HG02678 (cell line): ENCODE measurements around the gene RS1.

Experiments
- ATAC-seq: cut with Tn5 transposase; IDR thresholded peaks from one replicate; pipeline ENCODE4 v1.9.1; 2021; ENCODE audit warnings: mild to moderate bottlenecking, moderate library complexity; ENCODE audit not compliant: unreplicated experiment

RS1 gene

DNA sequence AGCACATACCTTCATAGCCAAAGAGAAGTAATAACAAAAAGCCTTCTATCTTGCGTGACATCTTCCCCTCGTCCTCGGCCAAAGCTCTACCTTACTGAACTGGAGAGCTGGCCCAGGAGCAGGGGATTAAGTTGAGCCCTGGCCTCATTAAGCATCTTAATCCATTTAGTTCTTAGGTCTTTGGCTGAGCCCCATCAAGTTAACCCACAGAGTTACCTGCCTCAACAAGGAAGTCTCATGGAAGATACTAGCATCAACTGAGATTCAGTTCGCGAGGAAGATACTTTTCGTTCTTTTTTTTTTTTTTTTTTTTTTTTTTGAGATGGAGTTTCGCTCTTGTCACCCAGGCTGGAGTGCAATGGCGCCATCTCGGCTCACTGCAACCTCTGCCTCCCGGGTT, at the start of gene RS1:
RS1 (minus strand) TSS at position 101 of the 400 bp plus-strand sequence; CDS start at position 61, 40 bp downstream.
- ATAC-seq: no peak

DNA sequence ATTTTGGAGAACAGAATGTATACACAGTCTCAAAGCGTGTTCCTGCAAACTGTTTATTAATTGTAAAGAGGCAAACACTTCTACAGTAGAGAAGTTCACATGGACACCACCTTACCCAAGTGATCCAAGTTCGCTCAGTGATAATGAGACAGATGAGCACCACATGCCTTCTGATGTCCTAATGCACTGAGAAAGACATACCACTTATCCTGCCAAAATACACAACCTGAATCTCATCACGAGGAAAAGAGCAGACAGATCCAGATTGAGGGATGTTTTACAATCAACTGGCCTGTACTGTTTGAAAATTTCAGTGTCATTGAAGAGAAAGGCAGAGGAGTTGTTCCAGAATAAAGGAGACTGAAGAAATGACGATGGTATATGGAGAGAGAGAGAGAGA, 47.9 kb upstream of the RS1 start:
- no peak for ATAC-seq

DNA sequence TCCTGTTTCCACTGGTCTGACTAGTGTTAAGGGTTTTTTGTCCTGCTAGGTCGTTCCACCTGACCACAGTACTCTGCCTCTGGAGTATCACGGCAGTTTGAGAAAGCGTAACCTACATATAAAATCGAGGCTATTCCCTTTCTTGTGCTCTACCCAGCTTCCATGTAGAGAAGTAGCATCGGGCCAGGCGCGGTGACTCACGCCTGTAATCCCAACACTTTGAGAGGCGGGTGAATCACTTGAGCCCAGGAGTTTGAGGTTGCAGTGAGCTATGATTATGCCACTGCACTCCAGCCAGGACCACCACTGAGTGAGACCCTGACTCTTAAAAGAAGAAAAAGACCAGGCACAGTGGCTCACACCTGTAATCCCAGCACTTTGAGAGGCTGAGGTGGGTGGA, 43.0 kb upstream of the RS1 start:
- no peak for ATAC-seq

DNA sequence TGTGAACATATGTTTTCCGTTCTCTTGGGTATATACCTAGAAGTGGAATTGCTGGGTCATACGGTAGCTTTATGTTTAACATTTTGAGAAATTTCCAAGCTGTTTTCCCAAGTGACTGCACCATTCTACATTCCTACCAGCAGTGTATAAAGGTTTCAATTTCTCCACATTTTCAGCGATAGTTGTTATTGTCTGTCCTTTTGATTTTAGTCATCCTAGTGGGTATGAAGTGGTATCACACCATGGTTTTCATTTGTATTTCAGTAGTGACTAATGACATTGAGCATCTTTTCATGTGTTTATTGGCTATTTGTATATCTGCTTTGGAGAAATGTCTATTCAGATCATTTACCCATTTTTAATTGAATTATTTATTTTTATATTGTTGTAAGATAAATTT, 37.9 kb upstream of the RS1 start:
- no peak for ATAC-seq

DNA sequence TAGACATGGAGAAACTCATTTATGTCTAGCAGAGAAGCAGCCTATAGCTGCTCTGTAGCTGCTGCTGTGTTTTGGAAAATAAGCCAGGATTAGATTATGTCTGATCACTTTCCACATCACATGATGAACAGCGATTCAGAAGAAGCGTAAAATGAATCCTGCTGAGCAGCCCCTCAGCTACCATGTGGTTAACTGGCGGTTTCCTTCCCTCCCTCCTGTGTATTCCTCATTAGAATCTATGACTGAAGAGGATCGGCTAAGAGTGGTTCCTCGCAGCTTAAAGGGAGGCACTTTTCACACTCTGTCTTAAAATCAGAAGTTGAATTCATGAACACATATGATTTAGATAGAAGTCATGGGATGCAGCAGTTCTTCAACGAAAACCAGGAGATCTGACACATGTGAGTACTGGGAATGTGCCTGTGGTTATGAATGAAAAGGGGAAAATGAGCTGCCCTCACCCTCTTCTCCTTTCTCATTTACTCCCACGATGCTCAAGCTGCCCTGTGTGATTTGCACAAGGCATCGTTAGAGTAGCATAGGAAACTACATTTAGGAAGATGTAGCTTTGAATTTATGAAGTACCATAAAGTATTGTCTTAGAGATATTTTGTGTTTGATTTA, 35.6 kb upstream of the RS1 start, which contains the start of gene PPEF1:
PPEF1 (plus strand) TSS at position 220 of the 624 bp plus-strand sequence; CDS start at position 356, 136 bp downstream.
- no peak for ATAC-seq

DNA sequence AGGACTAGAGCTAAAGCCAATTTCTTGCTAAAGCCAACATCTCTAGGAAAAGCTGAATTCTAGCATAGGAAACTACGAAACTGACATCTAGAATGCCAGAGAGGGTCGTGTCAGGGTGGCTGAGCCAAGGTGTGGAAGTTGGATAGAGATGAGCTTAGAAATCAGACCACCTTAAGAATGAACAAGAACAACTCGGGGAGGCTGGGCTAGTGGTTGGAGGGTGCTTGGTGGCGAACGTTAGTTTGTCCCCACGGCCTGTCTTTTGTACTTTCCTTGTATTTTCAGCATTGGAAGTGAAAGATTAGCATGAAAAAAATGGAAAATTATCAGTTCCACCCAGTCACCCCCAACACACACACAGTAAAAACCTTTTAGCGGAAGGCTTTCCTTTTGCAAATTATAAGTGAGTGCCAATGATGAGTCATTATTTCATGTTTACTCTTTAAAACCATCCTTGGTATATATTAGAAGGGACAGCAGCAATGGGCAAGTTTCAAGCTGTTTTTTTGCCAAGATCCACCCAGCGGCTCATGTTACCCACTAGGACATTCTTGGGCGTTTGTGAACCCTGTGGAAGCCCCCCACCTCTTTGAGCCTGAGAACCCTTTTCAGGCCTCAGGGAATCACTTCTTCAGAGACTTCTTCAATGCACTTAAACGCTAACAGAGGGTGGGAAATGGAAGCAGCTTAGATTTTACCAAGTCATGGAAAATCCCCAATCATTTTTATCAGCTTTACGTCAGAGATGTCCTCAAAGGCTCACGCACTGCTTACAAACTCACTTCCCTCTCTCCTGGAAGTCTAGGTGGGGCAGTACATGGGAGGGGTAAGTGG, 30.7 kb upstream of the RS1 start:
- ATAC-seq: no peak

DNA sequence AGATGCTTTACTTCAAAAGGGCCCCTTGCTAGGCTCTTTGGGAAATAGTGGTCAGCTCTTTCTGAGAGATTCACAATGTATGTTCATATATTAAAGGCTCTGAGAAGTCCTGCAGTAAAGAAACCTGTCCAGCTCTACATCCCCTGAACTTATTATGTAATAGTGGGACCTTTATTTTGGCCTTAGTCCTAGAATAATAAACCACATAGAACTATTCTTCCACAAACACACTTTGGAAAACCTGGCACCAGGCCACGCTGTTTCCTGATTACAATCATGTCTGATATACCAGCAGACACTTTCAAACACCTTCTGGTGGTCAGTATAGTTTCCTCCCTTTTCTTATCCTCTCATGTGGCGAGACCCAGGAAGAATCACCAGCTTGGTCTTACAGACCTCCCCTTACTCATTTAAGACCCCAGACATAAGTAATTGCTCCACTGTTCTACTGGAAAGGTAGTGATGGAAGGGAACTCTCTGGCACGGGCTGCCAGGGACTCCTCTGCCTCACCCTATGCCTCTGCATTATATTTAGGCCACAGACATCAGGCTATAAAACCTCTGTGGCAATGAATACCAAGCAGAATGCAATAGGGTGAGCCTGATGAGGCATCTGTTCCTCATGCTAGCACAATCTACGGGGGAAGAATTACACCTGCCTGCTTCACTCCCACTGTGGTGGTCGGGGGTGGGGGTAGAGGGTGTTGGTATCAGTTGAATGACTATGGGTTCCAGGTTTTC, 29.9 kb upstream of the RS1 start:
- no peak for ATAC-seq

DNA sequence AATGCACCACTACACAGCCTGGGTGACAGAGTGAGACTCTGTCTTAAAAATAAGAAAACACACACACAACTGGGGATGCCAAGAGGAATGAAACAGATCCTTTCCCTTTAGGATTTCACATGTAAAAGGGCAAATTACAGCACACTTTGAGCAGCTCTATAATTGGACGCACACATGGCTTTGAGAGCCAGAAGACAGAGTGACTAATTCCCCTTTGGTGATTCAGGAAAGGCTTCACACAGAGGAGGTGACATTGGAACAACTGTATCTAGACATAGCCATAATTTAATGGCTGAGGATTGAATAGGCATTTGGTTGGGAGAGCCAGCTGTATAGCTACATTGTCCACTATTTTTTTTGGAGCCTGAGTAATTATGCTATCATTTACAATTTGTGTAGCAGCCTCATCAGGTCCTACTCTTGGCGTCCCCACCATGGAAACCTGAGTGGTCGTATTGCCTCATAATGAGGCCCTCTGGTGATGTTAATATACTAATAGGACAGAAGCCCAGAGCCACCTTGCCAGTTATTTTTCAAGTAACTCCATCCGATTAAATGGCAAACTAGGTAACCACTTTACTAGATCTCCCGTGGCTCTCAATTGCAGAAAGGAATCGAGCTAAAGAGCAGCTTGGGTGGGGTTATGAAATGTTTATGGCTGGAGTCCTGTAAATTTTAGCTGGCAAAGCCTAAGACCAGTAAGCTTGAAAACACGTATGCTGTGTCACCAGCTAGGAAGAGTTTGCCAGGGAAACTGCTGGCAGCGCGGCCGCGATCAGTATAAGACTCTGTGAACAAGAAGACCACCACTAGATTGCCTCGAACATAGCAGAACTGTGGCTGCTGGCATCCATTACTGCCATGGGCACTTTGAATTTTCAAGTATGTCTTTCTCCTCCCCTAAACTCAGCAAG, 27.1 kb upstream of the RS1 start:
- ATAC-seq: no peak

DNA sequence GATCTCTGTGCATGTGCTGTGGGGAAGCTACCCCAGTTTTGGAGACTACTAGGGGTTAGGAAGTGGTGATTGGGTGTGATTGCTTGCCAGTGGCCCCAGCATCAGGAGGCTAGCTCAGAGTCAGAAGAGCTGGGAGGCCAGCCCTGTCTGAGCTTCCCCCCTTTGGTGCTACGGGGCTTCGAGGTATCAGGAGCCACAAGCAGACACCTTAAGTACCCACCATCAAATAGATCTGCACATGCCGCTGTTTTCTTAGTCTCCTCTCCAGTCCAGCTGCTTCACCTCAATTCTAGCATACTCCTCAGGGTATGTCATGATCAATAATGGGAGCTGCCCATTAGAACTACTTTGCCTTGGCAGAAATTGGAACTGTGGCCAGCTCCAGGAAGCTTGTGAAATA, 24.7 kb upstream of the RS1 start:
- ATAC-seq: no peak

DNA sequence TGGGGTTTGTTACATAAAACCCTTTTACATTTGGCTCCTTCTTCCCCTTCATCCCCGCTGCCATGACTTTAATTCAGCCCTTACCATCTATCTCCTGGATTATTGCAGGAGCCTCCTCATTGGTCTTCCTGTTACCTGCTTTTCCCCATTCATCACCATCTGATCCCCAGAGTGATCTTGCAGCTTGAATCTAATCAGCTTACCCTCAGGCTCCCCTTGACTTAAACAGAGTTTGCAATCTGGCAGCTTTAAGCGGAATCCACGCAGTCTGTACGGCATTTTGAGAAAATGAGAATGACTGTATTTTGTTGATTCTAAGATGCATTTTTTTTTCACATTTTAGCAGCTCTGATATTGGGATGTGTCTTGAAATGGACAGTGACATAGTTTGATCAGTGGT, 20.6 kb upstream of the RS1 start:
- ATAC-seq: no peak

DNA sequence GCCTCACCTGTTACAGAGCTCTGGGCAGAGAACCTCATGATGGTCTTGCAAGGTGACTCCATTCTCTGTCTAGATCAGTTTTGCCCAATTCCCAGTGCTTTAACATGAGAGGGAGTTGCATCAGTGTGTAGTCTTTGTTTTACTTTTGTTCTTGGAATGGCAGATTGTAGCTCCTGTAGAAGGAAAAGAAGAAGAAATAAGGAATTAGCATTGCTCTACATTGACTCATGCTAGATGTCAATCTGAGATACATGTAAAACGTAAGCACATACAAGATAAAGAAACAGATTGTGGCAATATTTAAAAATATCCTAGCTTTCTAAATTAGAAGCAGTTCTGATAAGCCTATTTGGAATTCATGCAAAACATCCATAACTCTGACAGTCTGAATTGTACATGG, 19.5 kb upstream of the RS1 start:
- ATAC-seq: no peak

DNA sequence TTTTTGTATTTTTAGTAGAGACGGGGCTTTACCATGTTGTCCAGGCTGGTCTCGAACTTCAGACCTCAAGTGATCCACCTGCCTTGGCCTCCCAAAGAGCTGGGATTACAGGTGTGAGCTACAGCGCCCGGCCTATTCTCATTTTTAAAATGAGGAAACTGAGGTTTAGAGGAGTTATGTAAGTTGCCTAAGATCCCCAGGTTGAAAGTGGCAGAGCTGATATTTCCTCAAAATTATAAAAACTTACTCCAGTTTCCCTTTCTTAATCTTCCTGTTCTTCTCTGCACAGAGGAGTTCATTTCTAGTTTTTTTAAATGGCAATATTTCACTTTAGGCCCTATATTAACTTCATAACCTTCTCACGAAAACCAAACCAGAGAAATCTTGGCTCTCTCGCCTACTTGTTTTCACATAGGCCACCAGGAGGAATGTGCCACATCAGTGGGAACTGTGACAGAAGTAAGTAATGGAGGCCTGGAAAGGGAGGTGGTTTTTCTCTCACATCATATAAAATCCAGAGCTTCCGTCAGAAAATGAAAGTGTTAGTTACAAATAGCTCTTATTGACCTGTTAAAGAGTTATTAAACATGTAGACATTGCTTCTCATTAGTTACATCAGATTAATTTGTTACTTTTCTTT, 16.1 kb upstream of the RS1 start:
- ATAC-seq: no peak

DNA sequence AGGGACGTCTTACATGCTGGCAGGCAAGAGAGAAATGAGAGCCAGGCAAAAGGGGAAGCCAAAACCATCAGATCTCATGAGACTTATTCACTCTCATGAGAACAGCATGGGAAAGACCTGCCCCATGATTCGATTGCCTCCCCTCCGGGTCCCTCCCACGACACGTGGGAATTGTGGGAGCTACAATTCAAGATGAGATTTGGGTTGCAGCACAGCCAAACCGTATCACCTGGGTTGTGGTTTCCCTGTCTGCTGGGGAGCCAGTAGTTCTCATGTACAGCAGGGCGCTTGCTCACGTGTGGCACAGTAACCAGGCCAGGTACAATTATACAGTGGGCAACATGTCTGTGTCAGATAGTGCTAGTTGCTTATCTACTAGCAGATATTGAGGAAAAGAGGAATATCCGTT, 11.1 kb upstream of the RS1 start:
- ATAC-seq: no peak

DNA sequence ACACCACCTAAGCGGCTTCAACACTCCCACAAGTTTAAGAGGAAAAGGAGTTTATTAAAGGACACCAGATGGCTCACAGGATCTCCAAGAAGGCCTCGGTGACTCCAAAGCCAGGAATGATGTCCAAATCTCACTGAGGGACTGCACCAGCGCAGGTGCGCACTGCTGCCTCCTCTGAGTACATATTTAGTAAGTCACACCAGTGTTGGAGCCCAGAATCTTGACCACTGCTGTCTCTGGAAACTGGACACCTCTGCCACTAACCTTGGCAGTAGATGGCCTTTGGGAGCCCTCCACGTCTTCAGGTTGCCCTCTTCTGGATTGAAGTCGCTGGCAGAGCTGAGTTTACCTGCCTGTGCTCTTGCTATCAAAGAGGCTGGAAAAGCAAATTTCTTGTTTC, 10.1 kb upstream of the RS1 start:
- ATAC-seq: no peak

DNA sequence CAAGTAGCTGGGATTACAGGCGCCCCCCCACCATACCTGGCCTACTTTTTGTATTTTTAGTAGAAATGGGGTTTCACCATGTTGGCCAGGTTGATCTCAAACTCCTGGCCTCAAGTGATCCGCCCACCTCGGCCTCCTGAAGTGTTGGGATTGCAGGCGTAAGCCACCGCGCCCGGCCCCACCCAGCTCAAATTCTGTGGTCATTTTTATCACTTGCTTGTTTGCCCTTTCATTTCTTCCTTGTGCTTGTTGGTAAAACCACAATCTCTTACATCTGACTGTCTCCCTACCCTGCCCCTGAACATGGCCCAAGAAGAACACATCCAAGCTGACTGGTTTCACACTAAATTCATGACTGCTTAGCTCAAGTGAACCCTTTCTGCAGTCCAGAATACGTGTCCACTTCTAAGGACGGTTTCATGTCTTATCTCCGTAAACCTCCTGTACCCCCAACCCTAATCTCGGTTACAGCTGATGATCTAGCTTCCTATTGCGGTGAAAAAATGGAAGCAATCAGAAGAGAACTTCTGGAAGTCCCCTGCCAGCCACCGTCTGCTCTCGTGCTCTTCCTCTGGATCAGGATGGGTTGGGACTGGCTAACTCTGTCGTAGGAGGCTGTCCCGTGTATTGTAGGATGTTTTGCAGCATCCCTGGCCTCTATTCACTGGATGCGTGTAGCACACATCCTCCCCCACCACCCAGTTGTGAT, 5.4 kb upstream of the RS1 start:
- ATAC-seq: no peak

DNA sequence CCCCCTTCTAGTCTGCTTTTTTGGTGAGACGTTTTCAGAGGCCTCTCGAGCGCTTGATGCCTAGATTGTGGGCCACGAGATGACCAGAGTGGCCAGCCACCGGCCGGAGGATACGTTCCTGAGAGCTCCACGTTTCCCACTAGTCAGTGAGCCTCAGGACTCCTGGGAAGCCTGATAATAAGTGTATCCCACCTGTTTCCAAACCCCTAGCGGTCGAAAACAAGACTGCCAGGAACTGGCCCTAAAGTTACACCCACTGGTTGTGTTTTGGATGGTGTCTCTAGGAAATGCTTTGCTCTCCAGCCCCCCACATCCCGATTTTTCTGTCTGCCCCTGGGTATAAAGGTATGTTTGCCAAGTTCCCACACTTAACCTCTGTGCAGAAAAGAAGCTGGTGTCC, 4.6 kb upstream of the RS1 start:
- ATAC-seq: no peak

DNA sequence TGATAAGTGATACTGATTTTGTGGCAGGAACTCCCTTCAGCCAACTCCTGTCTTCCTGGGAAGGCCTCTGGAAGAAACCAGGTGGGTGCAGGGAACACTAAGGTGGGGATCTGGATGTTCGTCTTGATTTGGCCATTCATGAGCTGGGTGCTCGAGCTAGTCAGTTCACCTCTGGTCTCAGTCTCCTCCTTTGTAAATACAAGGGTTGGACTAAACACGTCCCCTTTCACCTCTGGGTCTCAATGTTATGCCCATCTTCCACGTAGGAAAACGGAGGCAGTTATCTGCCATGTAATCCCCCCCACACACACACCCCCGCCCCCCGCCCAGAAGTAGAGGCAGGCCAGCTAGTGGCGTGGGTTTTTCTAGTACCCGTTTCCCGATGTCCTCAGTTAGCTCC, 4.1 kb upstream of the RS1 start:
- ATAC-seq: no peak

DNA sequence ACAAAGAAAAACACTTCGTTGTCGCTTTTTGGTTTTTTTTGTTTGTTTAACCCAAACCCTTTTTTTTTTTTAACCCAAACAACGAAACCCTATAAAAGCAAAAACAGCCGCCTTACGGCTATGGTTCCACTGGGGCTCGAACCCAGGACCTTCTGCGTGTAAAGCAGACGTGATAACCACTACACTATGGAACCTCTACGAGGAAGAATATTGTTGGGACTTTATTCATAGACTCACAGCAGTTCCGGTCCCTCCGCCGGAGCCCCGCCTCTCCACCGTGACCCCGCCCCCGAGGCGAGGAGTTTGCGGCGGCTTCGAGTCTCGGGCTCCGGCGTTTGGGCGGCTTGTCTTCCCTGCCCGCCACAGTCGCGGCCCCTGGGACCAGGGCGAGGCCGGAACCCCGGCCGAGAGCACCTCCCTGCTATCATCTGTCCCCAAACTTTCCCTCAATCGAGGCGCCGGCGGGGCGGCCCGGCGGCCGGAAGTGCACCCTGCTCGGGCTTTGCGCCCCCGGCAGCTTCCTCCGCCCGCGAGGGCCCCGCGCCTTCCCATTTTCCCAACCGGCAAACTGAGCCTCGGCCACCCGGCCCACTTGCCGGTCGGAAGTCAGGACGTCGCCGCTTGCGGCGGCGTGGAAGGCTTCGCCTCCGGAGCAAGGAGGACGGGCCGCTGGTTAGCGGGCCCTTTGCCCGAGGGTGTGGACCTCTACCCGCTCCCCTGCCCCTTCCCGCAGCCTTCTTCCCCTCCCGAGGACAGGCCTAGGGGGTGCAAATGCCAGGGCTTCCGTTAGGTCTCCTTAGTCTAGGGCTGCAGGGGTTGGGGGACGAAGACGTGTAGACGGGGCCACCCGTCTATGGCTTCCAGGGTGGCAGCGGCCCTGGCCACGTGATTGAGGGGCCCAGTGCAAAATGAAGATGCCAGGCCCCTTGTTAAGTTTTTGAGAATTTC, 3.2 kb upstream of the RS1 start:
- ATAC-seq: peak; percentile 80

DNA sequence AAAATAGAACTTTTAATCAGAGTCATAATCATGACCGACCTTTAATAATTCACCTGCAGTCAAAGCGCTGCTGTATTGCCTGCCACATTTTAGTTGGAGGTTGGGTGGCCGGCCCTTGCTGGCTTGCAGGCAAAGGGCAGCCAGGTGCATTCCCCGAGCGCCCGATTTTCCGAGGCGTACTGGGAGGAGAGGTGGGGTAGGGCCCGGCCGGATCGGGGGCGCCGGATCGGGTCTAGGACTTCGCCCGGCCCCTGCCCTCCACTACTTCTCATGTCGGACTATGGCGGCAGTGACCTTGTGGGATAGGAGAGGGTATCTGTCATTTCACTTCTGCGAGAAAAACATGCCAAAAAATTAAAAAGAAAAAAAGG, 2.5 kb upstream of the RS1 start:
- peak; percentile 44 for ATAC-seq
